Fibroblast of skin of left quadriceps (primary cell): ENCODE measurements around the gene RUFY4.
"Not testable (repeated sequence)": the region's sequence is repeated elsewhere in the genome, so short reads cannot be mapped to it uniquely, and the experiment has no call there.

Source experiments
- DNase-seq, 2 experiments: peaks; one replicate each; pipeline ENCODE4 v3.0.0-alpha.2; 2013; ENCODE audit warnings: low read depth in 2 of 2

The RUFY4 gene

DNA sequence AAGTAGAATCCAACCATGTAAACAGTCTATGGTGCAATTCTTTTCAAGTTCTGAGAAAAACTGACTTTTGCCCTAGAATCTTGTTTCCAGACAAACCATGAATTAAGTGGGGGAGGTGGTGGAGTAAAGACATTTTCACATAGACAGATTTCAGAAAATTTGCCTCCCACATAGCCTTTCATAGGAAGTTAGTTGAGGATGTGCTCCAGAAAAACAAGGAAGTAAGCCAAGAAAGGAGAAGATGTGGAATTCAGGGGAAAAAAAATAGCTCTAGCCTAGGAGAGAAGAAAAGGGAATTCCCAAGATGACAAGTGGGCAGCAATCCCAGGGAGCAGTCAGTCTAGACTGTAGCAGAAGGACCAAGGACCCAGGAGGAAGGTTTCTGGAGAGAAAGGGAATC, 17.4 kb downstream of the RUFY4 start:
- DNase-seq: no peak

DNA sequence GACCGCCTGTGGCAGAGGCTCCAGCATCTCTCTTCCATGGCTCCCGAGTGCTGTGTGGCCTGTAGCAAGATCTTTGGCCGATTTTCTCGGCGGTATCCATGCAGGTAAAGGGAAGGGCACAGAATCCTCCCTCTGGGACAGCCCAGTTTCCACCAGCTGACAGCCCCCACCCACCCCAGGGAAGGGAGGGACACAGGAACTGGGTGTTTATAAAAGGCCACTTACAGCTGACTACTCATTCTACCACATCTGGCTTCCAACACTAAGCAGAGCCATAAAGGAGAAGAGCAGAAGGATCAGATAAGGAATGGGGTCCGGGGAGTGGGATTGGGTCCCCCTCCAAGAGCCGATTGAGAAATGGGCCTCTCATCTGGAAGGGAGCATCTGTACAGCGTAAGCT, 20.2 kb downstream of the RUFY4 start:
- DNase-seq: no peak

DNA sequence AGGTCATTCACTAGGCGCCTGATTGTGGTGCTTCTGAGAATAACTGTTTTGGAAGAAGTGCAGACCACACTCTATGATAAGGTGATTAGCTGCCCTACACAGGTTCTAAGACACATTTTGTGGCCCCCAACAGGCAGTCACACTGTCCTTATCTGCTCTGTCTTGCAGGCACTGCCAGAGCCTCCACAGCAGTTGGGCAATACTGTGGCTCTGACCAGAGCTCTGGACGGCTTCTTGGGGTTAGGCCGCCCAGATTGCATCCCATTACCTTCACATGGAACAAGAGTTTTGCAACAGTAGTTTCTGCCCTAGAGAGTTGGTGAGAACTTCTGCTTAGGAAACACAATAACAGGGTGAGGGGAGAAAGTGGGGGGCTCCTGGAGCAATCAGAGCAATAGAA, 22.7 kb downstream of the RUFY4 start:
- DNase-seq: no peak

DNA sequence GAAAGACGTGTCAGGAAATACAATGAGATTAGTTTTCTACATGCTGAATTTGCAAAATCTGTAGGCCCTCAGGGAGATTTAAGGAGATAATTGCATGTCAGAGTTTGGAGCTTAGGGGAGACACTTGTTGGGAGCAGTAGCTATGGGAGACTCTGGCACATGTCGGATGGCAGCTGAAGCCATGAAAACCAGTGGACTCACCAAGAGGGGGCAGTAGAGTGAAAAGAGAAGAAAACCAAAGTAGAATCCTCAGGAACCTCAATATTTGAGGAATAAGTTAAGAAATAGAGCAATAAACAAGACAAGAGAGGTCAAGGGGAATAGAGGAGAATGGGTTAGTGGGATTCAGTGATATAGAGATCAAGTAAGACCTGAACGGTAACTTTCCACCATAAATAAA, 24.8 kb downstream of the RUFY4 start:
- DNase-seq: no peak

DNA sequence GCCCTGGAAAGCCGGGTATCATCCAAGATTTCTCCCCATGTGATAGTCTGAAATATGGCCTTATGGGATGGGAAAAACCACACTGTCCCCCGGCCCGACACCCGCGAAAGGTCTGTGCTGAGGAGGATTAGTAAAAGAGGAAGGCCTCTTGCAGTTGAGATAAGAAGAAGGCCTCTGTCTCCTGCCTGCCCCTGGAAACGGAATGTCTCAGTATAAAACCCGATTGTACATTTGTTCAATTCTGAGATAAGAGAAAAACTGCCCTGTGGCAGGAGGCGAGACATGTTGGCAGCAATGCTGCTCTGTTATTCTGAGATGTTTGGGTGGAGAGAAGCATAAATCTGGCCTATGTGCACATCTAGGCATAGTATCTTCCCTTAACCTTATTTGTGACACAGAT, 26.8 kb downstream of the RUFY4 start:
- DNase-seq: no peak

DNA sequence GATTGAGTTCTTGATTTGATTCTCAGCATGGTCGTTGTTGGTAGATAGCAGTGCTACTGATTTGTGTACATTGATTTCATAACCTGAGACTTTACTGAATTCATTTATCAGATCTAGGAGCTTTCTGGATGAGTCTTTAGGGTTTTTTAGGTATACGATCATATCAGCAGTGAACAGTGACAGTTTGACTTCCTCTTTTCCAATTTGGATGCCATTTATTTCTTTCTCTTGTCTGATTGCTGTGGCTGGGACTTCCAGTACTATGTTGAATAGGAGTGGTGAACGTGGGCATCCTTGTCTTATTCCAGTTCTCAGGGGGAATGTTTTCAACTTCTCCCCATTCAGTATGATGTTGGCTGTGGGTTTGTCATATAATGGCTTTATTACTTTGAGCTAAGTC, 28.9 kb downstream of the RUFY4 start:
- no peak for DNase-seq

DNA sequence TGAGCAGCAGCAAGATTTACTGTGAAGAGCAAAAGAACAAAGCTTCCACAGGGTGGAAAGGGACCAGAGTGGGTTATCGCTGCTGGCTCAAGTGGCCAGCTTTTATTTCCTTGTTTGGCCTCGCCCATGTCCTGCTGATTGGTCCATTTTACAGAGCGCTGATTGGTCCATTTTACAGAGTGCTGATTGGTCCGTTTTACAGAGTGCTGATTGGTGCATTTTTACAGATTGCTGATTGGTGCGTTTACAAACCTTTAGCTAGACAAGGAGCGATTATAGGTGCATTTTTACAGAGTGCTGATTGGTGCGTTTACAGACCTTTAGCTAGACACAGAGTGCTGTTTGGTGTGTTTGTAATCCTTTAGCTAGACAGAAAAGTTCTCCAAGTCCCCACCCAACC, 39.8 kb downstream of the RUFY4 start:
- DNase-seq: not testable (repeated sequence)

DNA sequence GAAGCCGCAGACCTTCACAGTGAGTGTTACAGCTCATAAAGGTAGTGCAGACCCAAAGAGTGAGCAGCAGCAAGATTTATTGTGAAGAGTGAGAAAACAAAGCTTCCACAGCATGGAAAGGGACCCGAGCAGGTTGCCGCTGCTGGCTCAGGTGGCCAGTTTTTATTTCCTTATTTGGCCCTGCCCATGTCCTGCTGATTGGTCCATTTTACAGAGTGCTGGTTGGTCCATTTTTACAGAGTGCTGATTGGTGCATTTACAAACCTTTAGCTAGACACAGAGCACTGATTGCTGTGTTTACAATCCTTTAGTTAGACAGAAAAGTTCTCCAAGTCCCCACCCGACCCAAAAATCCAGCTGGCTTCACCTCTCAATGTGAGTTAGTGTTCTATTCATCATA, 52.7 kb downstream of the RUFY4 start:
- DNase-seq: not testable (repeated sequence)

DNA sequence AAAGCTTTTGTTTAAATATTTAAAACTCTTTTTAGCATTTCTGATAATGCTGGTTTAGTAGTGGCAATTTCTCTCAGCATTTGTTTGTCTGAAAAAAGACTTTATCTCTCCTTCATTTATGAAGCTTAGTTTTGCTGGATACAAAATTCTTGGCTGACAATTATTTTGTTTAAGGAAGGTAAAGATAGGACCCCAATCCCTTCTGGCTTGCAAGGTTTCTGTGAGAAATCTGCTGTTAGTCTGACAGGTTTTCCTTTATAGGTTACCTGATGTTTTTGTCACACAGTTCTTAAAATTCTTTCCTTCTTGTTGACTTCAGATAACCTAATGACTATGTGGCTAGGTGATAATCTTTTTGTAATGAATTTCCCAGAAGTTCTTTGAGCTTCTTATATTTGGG, 53.2 kb downstream of the RUFY4 start:
- DNase-seq: not testable (repeated sequence)

DNA sequence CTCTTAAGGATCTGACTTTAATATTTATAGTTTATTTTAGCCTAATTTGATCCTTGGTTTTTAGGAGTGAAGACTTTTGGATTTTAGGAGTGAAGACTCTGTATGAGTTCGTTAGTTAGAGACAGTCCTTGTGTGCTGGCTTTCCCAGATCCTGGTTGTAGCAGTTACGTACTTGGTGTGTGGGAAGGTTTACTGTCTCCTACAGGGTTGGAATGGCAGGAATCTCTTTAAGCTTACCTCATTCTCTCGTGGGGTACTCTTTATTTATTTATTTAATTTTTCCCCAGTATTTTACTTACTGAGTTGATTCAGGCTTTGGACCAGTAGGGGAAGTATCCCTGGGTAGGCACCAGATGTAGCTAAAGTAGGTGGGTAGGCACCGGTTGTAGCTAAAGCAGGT, 54.9 kb downstream of the RUFY4 start:
- DNase-seq: no peak

DNA sequence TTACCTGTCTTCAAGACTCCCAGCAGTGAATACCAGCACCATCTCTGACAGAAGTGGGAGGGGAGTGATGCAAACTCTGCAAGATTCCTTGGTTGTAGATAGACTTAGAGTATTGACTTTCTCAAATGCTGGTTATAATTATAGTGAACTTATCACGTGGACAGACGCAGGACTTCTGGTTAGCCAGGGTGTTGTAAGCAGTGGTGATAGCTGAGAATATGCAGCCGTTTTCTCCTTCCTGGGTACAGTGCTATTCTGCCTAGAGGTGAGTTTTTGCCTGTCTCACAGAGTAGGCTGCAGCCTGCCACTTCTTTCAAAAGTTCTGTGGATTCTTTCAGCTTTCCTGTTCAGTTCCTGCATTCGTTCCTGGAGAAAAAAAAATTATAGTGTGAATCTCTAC, 56.0 kb downstream of the RUFY4 start:
- DNase-seq: no peak

DNA sequence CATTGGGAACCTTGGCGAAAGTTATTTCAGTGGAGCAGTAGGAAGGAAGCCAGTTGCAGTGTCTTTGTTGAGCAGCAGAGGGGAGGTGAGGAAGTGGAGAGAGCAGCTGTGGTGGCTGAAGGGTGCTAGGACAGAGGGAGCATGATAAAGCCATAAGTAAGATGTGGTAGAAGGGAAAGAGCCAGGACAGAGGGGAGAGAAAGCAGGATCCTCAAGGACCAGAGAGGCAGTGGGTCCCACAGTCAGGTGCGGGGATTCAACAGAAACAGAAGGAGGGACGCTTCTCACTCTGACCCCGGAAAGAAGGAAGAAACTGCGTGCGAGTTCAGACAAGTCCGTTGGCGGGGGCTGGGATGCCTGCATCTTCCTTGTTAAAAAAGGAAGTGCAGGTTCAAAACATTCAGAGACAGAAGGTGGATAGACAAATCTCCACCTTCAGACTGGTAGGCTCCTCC, 56.6 kb downstream of the RUFY4 start, which contains the start of gene CXCR2:
TSS of gene CXCR2 (plus strand) at position 403 of the 455 bp plus-strand sequence. CDS start 8,774 bp downstream, outside the sequence.
- no peak for DNase-seq

DNA sequence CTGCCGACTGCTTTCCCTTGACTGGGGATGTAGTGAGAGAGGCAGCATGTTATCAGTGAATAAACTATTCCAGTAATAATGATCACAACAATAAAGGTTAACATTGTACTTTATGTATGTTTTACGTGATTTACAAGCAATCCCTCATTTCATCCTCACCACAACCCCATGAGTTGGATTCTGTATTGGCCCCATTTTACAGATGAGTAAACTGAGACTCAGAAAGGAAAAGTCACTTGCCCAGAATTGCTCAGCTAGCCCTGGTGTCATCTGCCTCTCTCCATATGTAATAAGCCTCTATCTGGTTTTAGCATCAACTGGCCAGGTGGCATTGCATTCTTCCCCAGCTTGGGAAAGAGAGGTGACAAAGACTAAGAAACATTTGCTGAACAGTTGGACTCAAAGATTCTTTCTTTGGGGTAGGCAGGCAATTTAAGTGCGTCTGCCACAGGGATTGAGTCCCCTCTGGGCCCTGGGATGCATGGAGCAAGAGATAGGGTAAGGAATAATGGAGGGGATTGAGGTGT, 58.9 kb downstream of the RUFY4 start:
- DNase-seq: no peak

DNA sequence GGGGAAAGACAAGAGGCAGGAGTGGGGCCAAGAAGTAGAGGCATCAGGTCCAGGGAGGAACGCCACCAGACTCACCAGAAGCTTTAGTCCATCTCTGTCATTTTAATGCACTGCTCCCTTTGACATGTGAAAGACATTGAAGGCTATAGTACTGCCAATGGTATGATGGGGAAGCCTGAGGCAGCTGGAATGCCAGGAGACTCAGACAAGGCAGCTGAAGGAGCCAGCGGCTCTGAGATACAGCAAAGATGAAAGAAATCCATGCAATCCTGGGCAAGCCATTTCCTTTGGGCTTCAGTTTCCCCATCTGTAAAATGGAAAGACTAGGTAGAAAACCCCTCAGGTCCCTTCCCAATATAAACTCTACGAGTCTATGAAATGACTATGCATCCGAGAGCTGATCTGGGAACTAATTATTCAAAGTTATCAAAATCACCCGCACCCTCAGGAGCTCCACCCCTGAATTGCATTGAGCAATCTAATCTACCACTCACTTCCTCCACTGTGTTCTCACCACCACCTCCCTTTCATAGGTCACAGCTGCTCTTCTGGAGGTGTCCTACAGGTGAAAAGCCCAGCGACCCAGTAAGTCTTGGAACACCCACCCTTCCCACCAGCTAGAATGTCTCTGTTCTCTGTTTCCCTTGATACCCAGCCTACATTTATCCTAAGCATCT, 59.9 kb downstream of the RUFY4 start:
- no peak for DNase-seq

DNA sequence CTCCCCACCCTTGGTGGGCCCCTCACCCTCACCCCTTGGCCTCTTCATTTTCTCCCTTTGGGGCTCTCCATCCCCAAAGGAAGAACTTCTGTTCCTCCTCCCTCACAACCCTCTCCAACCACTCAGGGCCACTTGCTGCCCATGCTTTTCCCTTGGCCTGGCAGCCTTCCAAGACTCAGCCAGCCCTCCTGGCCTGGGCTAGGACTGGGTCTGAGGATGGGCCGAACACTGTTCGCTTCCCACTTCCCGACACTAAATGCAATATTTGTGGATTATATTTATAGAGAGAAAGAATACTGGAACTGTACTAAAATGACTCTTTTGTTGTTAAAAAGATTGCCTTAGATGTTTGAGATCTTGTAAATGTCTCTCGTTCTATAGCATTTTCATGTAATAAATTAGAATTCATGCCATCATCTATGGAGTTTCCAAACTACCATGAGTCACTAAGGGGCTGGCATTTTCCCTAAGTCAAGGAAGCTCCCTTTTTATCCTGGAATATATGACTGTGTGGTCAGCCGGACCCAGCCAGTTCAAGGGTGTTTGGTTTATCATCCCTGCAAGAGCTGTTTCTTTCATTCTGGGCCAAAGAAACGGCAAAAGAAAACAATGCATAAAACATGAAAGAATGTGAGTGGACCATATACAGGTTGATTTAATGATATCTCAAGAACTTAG, 60.5 kb downstream of the RUFY4 start:
- no peak for DNase-seq

DNA sequence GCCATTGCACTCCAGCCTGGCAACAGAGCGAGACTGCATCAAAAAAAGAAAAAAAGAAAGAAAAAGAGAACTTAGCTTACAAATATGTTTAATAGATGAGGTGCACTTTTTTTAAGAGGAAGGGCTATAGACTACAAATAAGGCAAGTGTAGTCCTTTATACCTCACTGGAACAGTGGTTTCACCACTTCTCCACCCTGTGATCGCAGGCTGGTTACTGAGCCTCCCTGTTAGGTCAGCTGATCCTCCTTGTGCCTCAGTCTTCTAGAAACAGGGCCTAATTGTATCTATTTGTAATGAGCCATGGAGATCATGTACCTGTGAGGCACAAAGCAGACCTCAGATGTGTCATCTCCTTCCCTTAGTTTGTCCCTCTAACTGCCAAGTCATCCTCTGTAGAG, 61.3 kb downstream of the RUFY4 start:
- DNase-seq: no peak

DNA sequence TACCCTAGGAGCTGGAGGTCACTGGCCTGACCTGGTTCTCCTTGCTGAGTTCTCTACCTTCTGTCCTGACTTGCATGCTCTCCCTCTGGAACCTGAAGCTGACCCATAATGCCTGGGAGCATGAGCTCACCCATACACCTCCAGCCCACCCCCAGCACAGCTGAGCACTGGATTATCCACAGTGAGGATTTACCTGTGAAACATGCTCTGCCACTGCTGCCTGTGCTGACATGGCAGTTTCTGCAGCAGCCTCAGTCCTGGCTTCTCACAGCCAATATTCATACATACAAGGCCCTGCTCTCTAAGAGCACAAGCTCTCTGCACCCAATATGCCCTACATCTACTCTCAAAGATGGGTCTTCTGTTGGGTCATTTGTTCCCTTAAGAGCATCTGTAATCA, 61.8 kb downstream of the RUFY4 start:
- no peak for DNase-seq

DNA sequence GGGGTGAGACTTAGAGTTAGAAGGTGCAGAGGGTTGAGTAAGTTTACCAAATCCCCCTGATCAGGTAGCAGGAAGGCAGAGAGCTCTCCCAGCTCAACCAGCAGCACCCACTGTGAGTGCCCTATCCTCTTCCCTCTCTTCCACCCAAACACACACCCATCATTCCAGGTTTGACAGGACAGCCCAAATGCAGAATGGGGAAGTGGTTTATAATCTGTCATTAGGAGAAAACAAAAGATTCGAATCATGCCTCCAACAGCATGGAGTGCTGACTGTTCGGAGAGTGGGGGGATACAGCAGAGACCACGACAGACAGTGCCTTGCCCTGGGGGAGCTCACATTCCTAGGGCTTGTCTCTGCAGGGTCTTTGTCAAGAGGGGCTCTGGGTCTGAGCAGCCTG, 68.5 kb downstream of the RUFY4 start:
- DNase-seq: no peak

DNA sequence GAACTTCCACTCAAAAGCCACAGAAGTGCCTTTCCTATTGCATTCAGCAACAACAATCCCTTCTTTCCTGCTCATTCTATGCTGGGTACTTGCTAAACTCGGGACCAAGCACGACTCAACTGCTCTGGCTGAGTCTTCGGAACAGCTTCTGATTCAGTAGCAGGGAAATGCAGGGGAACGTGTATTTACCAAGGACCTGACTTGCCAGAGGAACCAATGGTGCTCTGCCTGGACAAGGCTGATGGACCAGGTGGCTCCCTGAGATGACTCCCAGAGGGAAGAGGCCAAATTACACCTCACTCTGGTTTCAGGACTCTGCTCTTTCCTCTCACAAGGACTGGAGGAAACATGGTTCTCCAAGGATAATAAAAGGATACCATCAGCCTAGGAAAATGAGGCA, 69.0 kb downstream of the RUFY4 start:
- no peak for DNase-seq
